HEK293 (cell line): Measurements from ENCODE around the gene FOSL1.
A peak's percentile ranks its signal among the peaks of the same experiment; 100 is the strongest.

Experiments used
- CTCF ChIA-PET: fragments of 350-600 bp; formaldehyde crosslinking; extraction: SDS; loops from one replicate; lab custom pipeline; 2021; ENCODE audit warnings: antibody characterized with exemption; lab: Yijun Ruan, JAX
- POLR2A ChIA-PET: fragments of 300-600 bp; formaldehyde crosslinking; extraction: SDS; loops from one replicate; lab custom pipeline; 2020; ENCODE audit warnings: antibody characterized with exemption, inconsistent platforms; lab: Yijun Ruan, JAX
- H3K27ac ChIP-seq: fragments of 200-500 bp; sonication (Bioruptor generic); 2 replicates; pipeline ENCODE4 v1.5.1; 2014; ENCODE audit warnings: low read depth, low read length, control low read depth, inconsistent platforms; ENCODE audit errors: extremely low read depth
- H3K36me3 ChIP-seq, 2 experiments: fragments of 200-500 bp in 1 of 2; sonication (Bioruptor generic) in 1 of 2; 1 replicate in 1 of 2; 2 replicates in 1 of 2; pipeline ENCODE4 v1.5.1; 2014 to 2017; ENCODE audit warnings: inconsistent platforms in 2 of 2, low read length in 2 of 2; ENCODE audit not compliant: control insufficient read depth in 2 of 2, insufficient read depth in 1 of 2
- H3K4me1 ChIP-seq: fragments of 200-500 bp; sonication (Bioruptor generic); 2 replicates; pipeline ENCODE4 v1.5.1; 2014; ENCODE audit warnings: mild to moderate bottlenecking, low read length, inconsistent platforms; ENCODE audit not compliant: control insufficient read depth, insufficient read depth
- H3K4me3 ChIP-seq: 2 replicates; pipeline ENCODE4 v1.5.1; 2011; ENCODE audit warnings: low read depth, mild to moderate bottlenecking, control low read depth, low read length, moderate library complexity
- H3K9me3 ChIP-seq: fragments of 200-500 bp; sonication (Bioruptor generic); 2 replicates; pipeline ENCODE4 v1.5.1; 2014; ENCODE audit warnings: low read depth, low read length, inconsistent platforms; ENCODE audit not compliant: control insufficient read depth, insufficient read depth
- KLF7 ChIP-seq: fragments of 450-650 bp; formaldehyde crosslinking; IDR thresholded peaks from 2 replicates; pipeline ENCODE4 v1.5.1; 2016; ENCODE audit warnings: missing biosample characterization, missing genetic modification characterization, borderline replicate concordance
- KLF9 ChIP-seq: fragments of 450-650 bp; formaldehyde crosslinking; IDR thresholded peaks from 2 replicates; pipeline ENCODE4 v1.5.1; 2016; ENCODE audit warnings: missing biosample characterization, missing genetic modification characterization, low read depth
- MYNN ChIP-seq: fragments of 450-650 bp; formaldehyde crosslinking; IDR thresholded peaks from 2 replicates; pipeline ENCODE4 v1.5.1; 2016; ENCODE audit warnings: missing biosample characterization, missing genetic modification characterization, borderline replicate concordance
- TCF7L2 ChIP-seq: IDR thresholded peaks from 2 replicates; pipeline ENCODE4 v1.6.1; 2011; ENCODE audit warnings: low read depth, mild to moderate bottlenecking, inconsistent platforms, low read length, moderate library complexity, borderline replicate concordance
- YY2 ChIP-seq: fragments of 450-650 bp; formaldehyde crosslinking; IDR thresholded peaks from 2 replicates; pipeline ENCODE4 v1.5.1; 2016; ENCODE audit warnings: missing biosample characterization, missing genetic modification characterization
- ZEB2 ChIP-seq: fragments of 450-650 bp; formaldehyde crosslinking; IDR thresholded peaks from 2 replicates; pipeline ENCODE4 v1.5.1; 2016; ENCODE audit warnings: missing biosample characterization, missing genetic modification characterization
- ZFP37 ChIP-seq: fragments of 450-650 bp; formaldehyde crosslinking; IDR thresholded peaks from 2 replicates; pipeline ENCODE4 v1.5.1; 2016; ENCODE audit warnings: missing biosample characterization, missing genetic modification characterization
- ZNF157 ChIP-seq: fragments of 450-650 bp; formaldehyde crosslinking; IDR thresholded peaks from 2 replicates; pipeline ENCODE4 v1.5.1; 2016; ENCODE audit warnings: missing biosample characterization, missing genetic modification characterization
- ZNF184 ChIP-seq: fragments of 450-650 bp; IDR thresholded peaks from 2 replicates; pipeline ENCODE4 v1.5.1; 2018; ENCODE audit warnings: missing biosample characterization, mild to moderate bottlenecking, missing genetic modification characterization
- ZNF366 ChIP-seq: fragments of 450-650 bp; formaldehyde crosslinking; conservative IDR thresholded peaks from 2 replicates; pipeline ENCODE4 v1.5.1; 2016; ENCODE audit warnings: missing biosample characterization, missing genetic modification characterization
- ZNF596 ChIP-seq: fragments of 450-650 bp; IDR thresholded peaks from 2 replicates; pipeline ENCODE4 v1.5.0; 2018; ENCODE audit warnings: missing biosample characterization, mild to moderate bottlenecking, missing genetic modification characterization, moderate library complexity
- ZNF624 ChIP-seq: fragments of 450-650 bp; formaldehyde crosslinking; IDR thresholded peaks from 2 replicates; pipeline ENCODE4 v1.5.1; 2017; ENCODE audit warnings: missing biosample characterization, missing genetic modification characterization
- ZNF626 ChIP-seq: fragments of 450-650 bp; sonication (Bioruptor Pico); formaldehyde crosslinking; IDR thresholded peaks from 2 replicates; pipeline ENCODE4 v1.5.1; 2018; ENCODE audit warnings: missing biosample characterization, missing genetic modification characterization, inconsistent platforms
- ZNF639 ChIP-seq: fragments of 450-650 bp; formaldehyde crosslinking; IDR thresholded peaks from 2 replicates; pipeline ENCODE4 v1.5.1; 2016; ENCODE audit warnings: missing biosample characterization, missing genetic modification characterization
- ZNF670 ChIP-seq: fragments of 450-650 bp; formaldehyde crosslinking; IDR thresholded peaks from 2 replicates; pipeline ENCODE4 v1.5.1; 2016; ENCODE audit warnings: missing biosample characterization, missing genetic modification characterization, low read depth
- ZNF776 ChIP-seq: fragments of 450-650 bp; formaldehyde crosslinking; IDR thresholded peaks from 2 replicates; pipeline ENCODE4 v1.5.0; 2017; ENCODE audit warnings: missing biosample characterization, missing genetic modification characterization, borderline replicate concordance
- TF ChIP-seq, protein P1 (sequence below): fragments of 450-650 bp; formaldehyde crosslinking; IDR thresholded peaks from 2 replicates; pipeline ENCODE4 v1.5.1; 2017; ENCODE audit warnings: missing biosample characterization, mild to moderate bottlenecking, missing genetic modification characterization, moderate library complexity
- TF ChIP-seq, protein P2 (sequence below): fragments of 450-650 bp; formaldehyde crosslinking; IDR thresholded peaks from 2 replicates; pipeline ENCODE4; 2016; ENCODE audit warnings: missing biosample characterization, missing genetic modification characterization
- TF ChIP-seq, protein P3 (sequence below): fragments of 450-650 bp; formaldehyde crosslinking; IDR thresholded peaks from 2 replicates; pipeline ENCODE4 v1.5.1; 2016; ENCODE audit warnings: missing biosample characterization, missing genetic modification characterization, borderline replicate concordance
- TF ChIP-seq, protein P4 (sequence below): fragments of 450-650 bp; formaldehyde crosslinking; IDR thresholded peaks from 2 replicates; pipeline ENCODE4 v1.5.1; 2016; ENCODE audit warnings: missing biosample characterization, missing genetic modification characterization
- TF ChIP-seq, protein P5 (sequence below): fragments of 450-650 bp; formaldehyde crosslinking; IDR thresholded peaks from 2 replicates; pipeline ENCODE4 v1.5.1; 2016; ENCODE audit warnings: missing biosample characterization, missing genetic modification characterization

Gene FOSL1

DNA sequence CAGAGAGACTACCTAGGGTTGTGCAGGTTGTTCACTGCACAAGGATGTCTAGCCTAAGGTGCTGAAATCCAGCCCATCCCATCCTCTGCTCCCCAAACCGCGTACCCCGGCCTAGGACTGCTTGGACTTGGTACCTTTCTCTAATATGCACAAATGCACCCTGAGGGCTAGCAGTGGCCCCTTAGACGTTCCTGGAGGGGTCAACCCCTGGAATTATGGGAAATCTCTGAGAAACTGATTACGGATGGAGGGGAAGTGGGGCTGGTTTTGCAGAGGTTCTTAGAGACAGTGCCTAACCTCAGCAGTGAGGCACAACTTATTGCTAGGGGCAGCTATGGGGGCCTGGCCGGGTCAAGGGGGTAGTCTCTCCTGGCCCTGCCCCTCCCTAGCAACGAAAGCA, 16.2 kb upstream of the FOSL1 start (continued):
- TF ChIP-seq ZNF626 = no peak
- TF ChIP-seq ZNF624 (tag by site-specific recombination) = no peak
- TF ChIP-seq ZFP37 (tag by site-specific recombination) = no peak
- TF ChIP-seq, protein P1, sequence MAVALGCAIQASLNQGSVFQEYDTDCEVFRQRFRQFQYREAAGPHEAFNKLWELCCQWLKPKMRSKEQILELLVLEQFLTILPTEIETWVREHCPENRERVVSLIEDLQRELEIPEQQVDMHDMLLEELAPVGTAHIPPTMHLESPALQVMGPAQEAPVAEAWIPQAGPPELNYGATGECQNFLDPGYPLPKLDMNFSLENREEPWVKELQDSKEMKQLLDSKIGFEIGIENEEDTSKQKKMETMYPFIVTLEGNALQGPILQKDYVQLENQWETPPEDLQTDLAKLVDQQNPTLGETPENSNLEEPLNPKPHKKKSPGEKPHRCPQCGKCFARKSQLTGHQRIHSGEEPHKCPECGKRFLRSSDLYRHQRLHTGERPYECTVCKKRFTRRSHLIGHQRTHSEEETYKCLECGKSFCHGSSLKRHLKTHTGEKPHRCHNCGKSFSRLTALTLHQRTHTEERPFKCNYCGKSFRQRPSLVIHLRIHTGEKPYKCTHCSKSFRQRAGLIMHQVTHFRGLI (tag by site-specific recombination) = no peak

- ChIA-PET POLR2A (interaction anchor here (1.2 to 2.3 kb wide), 9 partner anchors 12 to 58 kb away, joined by 3 to 19 read pairs (median 6); partner anchors contain the start of genes CCDC85B, CFL1, FIBP and FOSL1), CTCF (interaction anchor here (0.6 to 11.8 kb wide), 3 partner anchors 14 to 120 kb away, joined by 3 to 189 read pairs (median 5); partner anchors contain the start of genes CCDC85B and FIBP)
- Histone ChIP-seq H3K4me1 (no peaks in the 10 kb centered on the region; the same call in 1 of the 2 replicates), H3K4me3 (no peak overlapping the region), H3K27ac (no peak overlapping the region), H3K36me3 (no peaks in the 10 kb centered on the region), H3K9me3 (no peaks in the 10 kb centered on the region)
- TF ChIP-seq, protein P2, sequence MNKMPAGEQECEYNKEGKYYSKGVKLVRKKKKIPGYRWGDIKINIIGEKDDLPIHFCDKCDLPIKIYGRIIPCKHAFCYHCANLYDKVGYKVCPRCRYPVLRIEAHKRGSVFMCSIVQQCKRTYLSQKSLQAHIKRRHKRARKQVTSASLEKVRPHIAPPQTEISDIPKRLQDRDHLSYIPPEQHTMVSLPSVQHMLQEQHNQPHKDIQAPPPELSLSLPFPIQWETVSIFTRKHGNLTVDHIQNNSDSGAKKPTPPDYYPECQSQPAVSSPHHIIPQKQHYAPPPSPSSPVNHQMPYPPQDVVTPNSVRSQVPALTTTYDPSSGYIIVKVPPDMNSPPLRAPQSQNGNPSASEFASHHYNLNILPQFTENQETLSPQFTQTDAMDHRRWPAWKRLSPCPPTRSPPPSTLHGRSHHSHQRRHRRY (tag by site-specific recombination) = no peak
- TF ChIP-seq, protein P3, sequence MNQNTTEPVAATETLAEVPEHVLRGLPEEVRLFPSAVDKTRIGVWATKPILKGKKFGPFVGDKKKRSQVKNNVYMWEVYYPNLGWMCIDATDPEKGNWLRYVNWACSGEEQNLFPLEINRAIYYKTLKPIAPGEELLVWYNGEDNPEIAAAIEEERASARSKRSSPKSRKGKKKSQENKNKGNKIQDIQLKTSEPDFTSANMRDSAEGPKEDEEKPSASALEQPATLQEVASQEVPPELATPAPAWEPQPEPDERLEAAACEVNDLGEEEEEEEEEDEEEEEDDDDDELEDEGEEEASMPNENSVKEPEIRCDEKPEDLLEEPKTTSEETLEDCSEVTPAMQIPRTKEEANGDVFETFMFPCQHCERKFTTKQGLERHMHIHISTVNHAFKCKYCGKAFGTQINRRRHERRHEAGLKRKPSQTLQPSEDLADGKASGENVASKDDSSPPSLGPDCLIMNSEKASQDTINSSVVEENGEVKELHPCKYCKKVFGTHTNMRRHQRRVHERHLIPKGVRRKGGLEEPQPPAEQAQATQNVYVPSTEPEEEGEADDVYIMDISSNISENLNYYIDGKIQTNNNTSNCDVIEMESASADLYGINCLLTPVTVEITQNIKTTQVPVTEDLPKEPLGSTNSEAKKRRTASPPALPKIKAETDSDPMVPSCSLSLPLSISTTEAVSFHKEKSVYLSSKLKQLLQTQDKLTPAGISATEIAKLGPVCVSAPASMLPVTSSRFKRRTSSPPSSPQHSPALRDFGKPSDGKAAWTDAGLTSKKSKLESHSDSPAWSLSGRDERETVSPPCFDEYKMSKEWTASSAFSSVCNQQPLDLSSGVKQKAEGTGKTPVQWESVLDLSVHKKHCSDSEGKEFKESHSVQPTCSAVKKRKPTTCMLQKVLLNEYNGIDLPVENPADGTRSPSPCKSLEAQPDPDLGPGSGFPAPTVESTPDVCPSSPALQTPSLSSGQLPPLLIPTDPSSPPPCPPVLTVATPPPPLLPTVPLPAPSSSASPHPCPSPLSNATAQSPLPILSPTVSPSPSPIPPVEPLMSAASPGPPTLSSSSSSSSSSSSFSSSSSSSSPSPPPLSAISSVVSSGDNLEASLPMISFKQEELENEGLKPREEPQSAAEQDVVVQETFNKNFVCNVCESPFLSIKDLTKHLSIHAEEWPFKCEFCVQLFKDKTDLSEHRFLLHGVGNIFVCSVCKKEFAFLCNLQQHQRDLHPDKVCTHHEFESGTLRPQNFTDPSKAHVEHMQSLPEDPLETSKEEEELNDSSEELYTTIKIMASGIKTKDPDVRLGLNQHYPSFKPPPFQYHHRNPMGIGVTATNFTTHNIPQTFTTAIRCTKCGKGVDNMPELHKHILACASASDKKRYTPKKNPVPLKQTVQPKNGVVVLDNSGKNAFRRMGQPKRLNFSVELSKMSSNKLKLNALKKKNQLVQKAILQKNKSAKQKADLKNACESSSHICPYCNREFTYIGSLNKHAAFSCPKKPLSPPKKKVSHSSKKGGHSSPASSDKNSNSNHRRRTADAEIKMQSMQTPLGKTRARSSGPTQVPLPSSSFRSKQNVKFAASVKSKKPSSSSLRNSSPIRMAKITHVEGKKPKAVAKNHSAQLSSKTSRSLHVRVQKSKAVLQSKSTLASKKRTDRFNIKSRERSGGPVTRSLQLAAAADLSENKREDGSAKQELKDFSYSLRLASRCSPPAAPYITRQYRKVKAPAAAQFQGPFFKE (tag by site-specific recombination) = no peak
- TF ChIP-seq ZEB2 (tag by site-specific recombination) (peak; percentile 95), ZNF184 (0 out of 2 replicates have a peak, but pooled peaks have one; percentile 30), TCF7L2 (no peak), MYNN (tag by site-specific recombination) (no peak), ZNF366 (tag by site-specific recombination) (peak; percentile 51), ZNF670 (tag by site-specific recombination) (no peak), ZNF776 (tag by site-specific recombination) (no peak), KLF7 (tag by site-specific recombination) (no peak), ZNF157 (tag by site-specific recombination) (no peak), YY2 (tag by site-specific recombination) (no peak), KLF9 (tag by site-specific recombination) (no peak), ZNF596 (no peak), ZNF639 (tag by site-specific recombination) (peak; percentile 76; the same call in 1 of the 2 replicates)
- TF ChIP-seq, protein P4, sequence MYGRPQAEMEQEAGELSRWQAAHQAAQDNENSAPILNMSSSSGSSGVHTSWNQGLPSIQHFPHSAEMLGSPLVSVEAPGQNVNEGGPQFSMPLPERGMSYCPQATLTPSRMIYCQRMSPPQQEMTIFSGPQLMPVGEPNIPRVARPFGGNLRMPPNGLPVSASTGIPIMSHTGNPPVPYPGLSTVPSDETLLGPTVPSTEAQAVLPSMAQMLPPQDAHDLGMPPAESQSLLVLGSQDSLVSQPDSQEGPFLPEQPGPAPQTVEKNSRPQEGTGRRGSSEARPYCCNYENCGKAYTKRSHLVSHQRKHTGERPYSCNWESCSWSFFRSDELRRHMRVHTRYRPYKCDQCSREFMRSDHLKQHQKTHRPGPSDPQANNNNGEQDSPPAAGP (tag by site-specific recombination) = peak; percentile 75
- TF ChIP-seq, protein P5, sequence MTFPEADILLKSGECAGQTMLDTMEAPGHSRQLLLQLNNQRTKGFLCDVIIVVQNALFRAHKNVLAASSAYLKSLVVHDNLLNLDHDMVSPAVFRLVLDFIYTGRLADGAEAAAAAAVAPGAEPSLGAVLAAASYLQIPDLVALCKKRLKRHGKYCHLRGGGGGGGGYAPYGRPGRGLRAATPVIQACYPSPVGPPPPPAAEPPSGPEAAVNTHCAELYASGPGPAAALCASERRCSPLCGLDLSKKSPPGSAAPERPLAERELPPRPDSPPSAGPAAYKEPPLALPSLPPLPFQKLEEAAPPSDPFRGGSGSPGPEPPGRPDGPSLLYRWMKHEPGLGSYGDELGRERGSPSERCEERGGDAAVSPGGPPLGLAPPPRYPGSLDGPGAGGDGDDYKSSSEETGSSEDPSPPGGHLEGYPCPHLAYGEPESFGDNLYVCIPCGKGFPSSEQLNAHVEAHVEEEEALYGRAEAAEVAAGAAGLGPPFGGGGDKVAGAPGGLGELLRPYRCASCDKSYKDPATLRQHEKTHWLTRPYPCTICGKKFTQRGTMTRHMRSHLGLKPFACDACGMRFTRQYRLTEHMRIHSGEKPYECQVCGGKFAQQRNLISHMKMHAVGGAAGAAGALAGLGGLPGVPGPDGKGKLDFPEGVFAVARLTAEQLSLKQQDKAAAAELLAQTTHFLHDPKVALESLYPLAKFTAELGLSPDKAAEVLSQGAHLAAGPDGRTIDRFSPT (tag by site-specific recombination) = peak; percentile 70; the same call in 1 of the 2 replicates
Measured at GRCh38 chr11:65915821-65916251, 15.6 kb upstream of the FOSL1 start.
